Sigmoid colon (tissue), 7 donors: ENCODE data around the gene ZNF487. TPM values are rescaled to one million over a fixed set of nuclear protein-coding genes. Genes with fewer than 3 reads are reported as not detected.
"Not testable (repeated sequence)": the region's sequence is repeated elsewhere in the genome, so short reads cannot be mapped to it uniquely, and the experiment has no call there.

Source experiments
- DNase-seq: peaks from one replicate; pipeline ENCODE4 v3.0.0-alpha.2; 2019
- H3K27ac ChIP-seq, 4 donors: fragments of 200-600 bp; sonication (generic); one replicate each; pipeline ENCODE4 v1.5.1; 2016 to 2019; ENCODE audit warnings: mild to moderate bottlenecking in 1 of 4
- H3K27me3 ChIP-seq, 3 donors: fragments of 200-600 bp; sonication (generic); one replicate each; pipeline ENCODE4 v1.5.1; 2019; ENCODE audit warnings: mild to moderate bottlenecking in 1 of 3
- H3K36me3 ChIP-seq, 4 donors: fragments of 200-600 bp; sonication (generic); one replicate each; pipeline ENCODE4 v1.5.1; 2016 to 2019
- H3K4me1 ChIP-seq, 4 donors: fragments of 200-600 bp; sonication (generic); one replicate each; pipeline ENCODE4 v1.5.1; 2017 to 2019
- H3K4me3 ChIP-seq, 4 donors: fragments of 200-600 bp; sonication (generic); one replicate each; pipeline ENCODE4 v1.5.1; 2017 to 2019; ENCODE audit warnings: mild to moderate bottlenecking in 2 of 4, moderate library complexity in 1 of 4
- H3K9me3 ChIP-seq, 4 donors: fragments of 200-600 bp in 3 of 4; sonication (generic) in 3 of 4; one replicate each; pipeline versions ENCODE4 v1.5.1 to v1.6.1; 2013 to 2019
- CTCF ChIP-seq, 4 experiments: fragments of 450-650 bp in 3 of 4; fragments of 200-600 bp in 1 of 4; IDR thresholded peaks; one replicate each; pipeline ENCODE4 v1.5.1; 2016 to 2019; ENCODE audit warnings: antibody characterized with exemption in 4 of 4, mild to moderate bottlenecking in 3 of 4, moderate library complexity in 2 of 4
- EP300 ChIP-seq, 4 donors: sonication (generic); formaldehyde crosslinking; IDR thresholded peaks; one replicate each; pipeline ENCODE4 v1.6.1; 2017; ENCODE audit warnings: antibody characterized with exemption in 4 of 4
- POLR2A ChIP-seq, 2 donors: fragments of 450-650 bp; IDR thresholded peaks; one replicate each; pipeline ENCODE4 v1.6.1; 2016; ENCODE audit warnings: antibody characterized with exemption in 2 of 2, mild to moderate bottlenecking in 2 of 2, moderate library complexity in 2 of 2
- POLR2AphosphoS5 ChIP-seq, 4 donors: sonication (generic); formaldehyde crosslinking; IDR thresholded peaks; one replicate each; pipeline ENCODE4 v1.6.1; 2017; ENCODE audit warnings: antibody characterized with exemption in 4 of 4
- WGBS, 2 donors: extraction: QIAGEN DNeasy Blood & Tissue Kit; methylation state at CpG; one replicate each; pipeline ENCODE4 v1.1.7; 2013; 5-methylcytosine and 5-hydroxymethylcytosine counted together
- intact Hi-C: fragments of 100-400 bp; cut with DNase I; formaldehyde crosslinking; loops from one replicate; pipeline ENCODE4 v1.15.1; 2023
- polyA plus RNA-seq, 3 donors: library from polyadenylated mRNA; stranded (reverse); fragments of 200-250 nt; gene quantifications; one replicate each; pipeline ENCODE4 v1.2.3, GENCODE V29; 2013
- total RNA-seq, 4 donors: library from RNA; depleted of rRNA; stranded (reverse); fragments of >200 nt; gene quantifications; one replicate each; pipeline ENCODE4 v1.1.0, GENCODE V29; 2016
- donor health status: healthy with polysubstance abuse.
- donor health status: Bipolar disorder and iron deficiency.
- donor health status: healthy.

ZNF487 gene
- total and polyA plus RNA-seq, 7 donors = 5.3 to 21.6 (median 6.6) TPM

GRCh38 chr10:43420369-43421200 is 16.3 kb upstream of the ZNF487 start:
- Histone ChIP-seq H3K9me3 (no peaks in the 10 kb centered on the region), H3K27ac (peak overlapping the region; percentile 97 to 99 (median 98)), H3K4me3 (peak overlapping the region; percentile 43 to 68 (median 62)), H3K27me3 (no peaks in the 10 kb centered on the region), H3K36me3 (no peaks in the 10 kb centered on the region), H3K4me1 (peaks cover 0 to 19% (median 11%) of the 10 kb centered on the region in 4 donors)
- peak; percentile 98 for DNase-seq
- 0 to 1% methylated on average over 63 of the region's 63 CpGs for WGBS, 2 donors
- TF ChIP-seq CTCF (IDR thresholded peaks at IDR 0.05) (no peak), POLR2AphosphoS5 (IDR thresholded peaks at IDR 0.05) (peak; percentile 79 to 87 (median 86)), EP300 (IDR thresholded peaks at IDR 0.05) (peak in 1 of 4 donors; percentile 72), POLR2A (IDR thresholded peaks at IDR 0.05) (peak; percentile 47 to 53)
- intact Hi-C loops = loop anchor here (2.0 kb wide), 1 partner anchor 16 kb away; the partner anchor contains the start of gene ZNF487

GRCh38 chr10:43421201-43421507 is 15.8 kb upstream of the ZNF487 start:
- TF ChIP-seq CTCF (IDR thresholded peaks at IDR 0.05) (no peak), EP300 (IDR thresholded peaks at IDR 0.05) (no peak), POLR2A (IDR thresholded peaks at IDR 0.05) (no peak), POLR2AphosphoS5 (IDR thresholded peaks at IDR 0.05) (no peak)
- Histone ChIP-seq H3K27ac (peak overlapping the region; percentile 97 to 99 (median 98)), H3K36me3 (no peaks in the 10 kb centered on the region), H3K4me3 (peak overlapping the region; percentile 43 to 68 (median 62)), H3K9me3 (no peaks in the 10 kb centered on the region), H3K27me3 (no peaks in the 10 kb centered on the region), H3K4me1 (peaks cover 0 to 19% (median 11%) of the 10 kb centered on the region in 4 donors)
- intact Hi-C loops = loop anchor here (2.0 kb wide), 1 partner anchor 16 kb away; the partner anchor contains the start of gene ZNF487
- 10 to 36% methylated on average over 4 of the region's 4 CpGs for WGBS, 2 donors
- no peak for DNase-seq

GRCh38 chr10:43421519-43421918 is 15.4 kb upstream of the ZNF487 start:
- Histone ChIP-seq H3K4me3 (peak overlapping the region in 3 of 4 donors; percentile 60 to 68 (median 63)), H3K27ac (peak overlapping the region; percentile 97 to 99 (median 98)), H3K36me3 (no peaks in the 10 kb centered on the region), H3K4me1 (peaks cover 0 to 19% (median 11%) of the 10 kb centered on the region in 4 donors), H3K27me3 (no peaks in the 10 kb centered on the region), H3K9me3 (no peaks in the 10 kb centered on the region)
- 88 to 93% methylated on average over 6 of the region's 6 CpGs for WGBS, 2 donors
- TF ChIP-seq EP300 (IDR thresholded peaks at IDR 0.05) (no peak), POLR2A (IDR thresholded peaks at IDR 0.05) (no peak), POLR2AphosphoS5 (IDR thresholded peaks at IDR 0.05) (no peak), CTCF (IDR thresholded peaks at IDR 0.05) (no peak)
- intact Hi-C loops = loop anchor here (2.0 kb wide), 1 partner anchor 15 kb away; the partner anchor contains the start of gene ZNF487
- DNase-seq = no peak

- 76 to 92% methylated on average over 4 of the region's 4 CpGs for WGBS, 2 donors
- Histone ChIP-seq H3K27ac (peak overlapping the region; percentile 97 to 99 (median 98)), H3K4me1 (peaks cover 0 to 19% (median 11%) of the 10 kb centered on the region in 4 donors)
- not testable (repeated sequence) for H3K9me3 ChIP-seq, H3K4me3 ChIP-seq, DNase-seq, H3K27me3 ChIP-seq, H3K36me3 ChIP-seq
- intact Hi-C loops = loop anchor here (2.0 kb wide), 1 partner anchor 15 kb away; the partner anchor contains the start of gene ZNF487
Measured at GRCh38 chr10:43421944-43422343, 15.0 kb upstream of the ZNF487 start.

- H3K27me3 ChIP-seq = no peaks in the 10 kb centered on the region
- H3K36me3 ChIP-seq = no peaks in the 10 kb centered on the region
- H3K4me1 ChIP-seq = peaks cover 0 to 16% (median 11%) of the 10 kb centered on the region in 4 donors
- intact Hi-C loops = no loop called here
- H3K9me3 ChIP-seq = no peaks in the 10 kb centered on the region
- no peak overlapping the region for H3K27ac ChIP-seq
- H3K4me3 ChIP-seq = no peak overlapping the region
- no peak for TF ChIP-seq EP300 (IDR thresholded peaks at IDR 0.05)
- WGBS, 2 donors = 89 to 93% methylated on average over 6 of the region's 6 CpGs
- DNase-seq = no peak
Measured at GRCh38 chr10:43424416-43424815, 12.5 kb upstream of the ZNF487 start.

- DNase-seq = not testable (repeated sequence)
- WGBS, 2 donors = 95 to 96% methylated on average over 12 of the region's 12 CpGs
Measured at GRCh38 chr10:43426476-43426875, 10.4 kb upstream of the ZNF487 start.

More at GRCh38 chr10:43426476-43426875, 10.4 kb upstream of the ZNF487 start:
- H3K27me3 ChIP-seq, H3K4me1 ChIP-seq, H3K4me3 ChIP-seq, H3K9me3 ChIP-seq, H3K27ac ChIP-seq, intact Hi-C loops, H3K36me3 ChIP-seq: not testable (repeated sequence)
